A673 (cell line): ENCODE measurements around the gene CEP164. TPM values are rescaled to one million over a fixed set of nuclear protein-coding genes. Genes with fewer than 3 reads are reported as not detected.

ENCODE experiments used
- BruUV-seq: library from RNA; stranded (reverse); fragments of 400-500 nt; replicated peaks from 2 replicates; lab custom pipeline; 2021; lab: Mats Ljungman, UMichigan
- CTCF ChIA-PET: fragments of 300-600 bp; sonication (Branson Sonifier 250); formaldehyde crosslinking; loops from one replicate; lab custom pipeline; 2022; ENCODE audit warnings: antibody characterized with exemption; lab: Charles Lee
- POLR2A ChIA-PET: fragments of 300-600 bp; sonication (Branson Sonifier 250); formaldehyde crosslinking; loops from one replicate; lab custom pipeline; 2022; ENCODE audit warnings: antibody characterized with exemption; ENCODE audit not compliant: low non-redundant PET; lab: Charles Lee
- DNase-seq: peaks from one replicate; pipeline ENCODE4 v3.0.0-alpha.2; 2015; ENCODE audit warnings: low spot score
- H3K27ac ChIP-seq: fragments of 200-600 bp; sonication (generic); 2 replicates; pipeline ENCODE4 v1.5.1; 2016; ENCODE audit warnings: mixed run types, low read depth, mild to moderate bottlenecking, mixed read lengths, antibody characterized with exemption, low read length; ENCODE audit not compliant: poor library complexity, severe bottlenecking
- H3K27me3 ChIP-seq: fragments of 200-600 bp; sonication (generic); replicated peaks from 2 replicates; pipeline ENCODE4 v1.6.1; 2017; ENCODE audit warnings: mixed run types, low read depth, mild to moderate bottlenecking, mixed read lengths, antibody characterized with exemption, low read length; ENCODE audit not compliant: insufficient read depth, poor library complexity
- H3K36me3 ChIP-seq: fragments of 200-600 bp; sonication (generic); 2 replicates; pipeline ENCODE4 v1.6.1; 2016; ENCODE audit warnings: mixed run types, mild to moderate bottlenecking, mixed read lengths, antibody characterized with exemption, low read length; ENCODE audit not compliant: insufficient read depth, poor library complexity, severe bottlenecking
- H3K4me1 ChIP-seq: fragments of 200-600 bp; sonication (generic); 2 replicates; pipeline ENCODE4 v1.6.1; 2017; ENCODE audit warnings: mixed run types, mild to moderate bottlenecking, mixed read lengths, antibody characterized with exemption, low read length; ENCODE audit not compliant: insufficient read depth, poor library complexity, severe bottlenecking
- H3K4me3 ChIP-seq: fragments of 200-600 bp; sonication (generic); 2 replicates; pipeline ENCODE4 v1.5.1; 2016; ENCODE audit warnings: low read depth, mixed run types, mild to moderate bottlenecking, mixed read lengths, low read length; ENCODE audit not compliant: poor library complexity, severe bottlenecking
- H3K9me3 ChIP-seq: fragments of 200-600 bp; sonication (generic); 2 replicates; pipeline ENCODE4 v1.6.1; 2016; ENCODE audit warnings: mixed run types, low read depth, mild to moderate bottlenecking, mixed read lengths, antibody characterized with exemption, low read length; ENCODE audit not compliant: poor library complexity, severe bottlenecking
- EZH2 ChIP-seq: fragments of 200-600 bp; sonication (generic); IDR thresholded peaks from 2 replicates; pipeline ENCODE4 v1.6.1; 2017; ENCODE audit warnings: borderline replicate concordance, low read depth, mild to moderate bottlenecking, mixed read lengths, antibody characterized with exemption, low read length; ENCODE audit not compliant: poor library complexity, severe bottlenecking
- intact Hi-C: fragments of 100-400 bp; cut with micrococcal nuclease; formaldehyde crosslinking; loops from one replicate; pipeline ENCODE4 v1.10.0; 2022; ENCODE audit not compliant: unreplicated experiment
- total RNA-seq: library from RNA; stranded (reverse); gene quantifications from 2 replicates; pipeline ENCODE4 v1.2.3, GENCODE V29; 2021
- TF ChIP-seq, protein P1 (sequence below): fragments of 300-800, 200-600 bp; sonication (generic); conservative IDR thresholded peaks from 2 replicates; pipeline ENCODE4 v1.5.1; 2017; ENCODE audit warnings: low read depth, mild to moderate bottlenecking, antibody characterized with exemption, low read length, moderate library complexity, mixed read lengths

The CEP164 gene
- total RNA-seq, 1 experiment from 2014 or later: 39.4 TPM

DNA sequence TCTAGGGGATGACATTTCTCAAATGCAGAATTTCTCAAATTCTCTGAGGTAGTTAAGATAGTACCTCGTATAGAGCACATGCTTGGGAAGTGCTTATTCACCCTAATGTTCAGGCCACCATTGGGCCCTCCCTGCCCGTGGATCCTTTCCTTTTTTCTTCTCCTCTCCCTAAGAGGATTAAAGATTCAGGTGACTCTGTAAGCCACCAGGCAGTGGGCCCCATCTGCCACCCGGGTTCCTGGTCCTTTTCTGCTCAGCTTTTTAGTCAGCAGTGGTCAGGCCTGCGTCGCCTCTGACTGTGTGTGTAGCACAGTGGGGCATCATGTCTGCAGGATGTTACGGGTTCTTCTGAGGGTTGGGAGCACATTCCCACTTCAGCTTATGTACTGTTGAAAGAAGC, 7.2 kb downstream of the CEP164 start:
- Histone ChIP-seq H3K27me3 (no peaks in the 10 kb centered on the region), H3K4me1 (no peaks in the 10 kb centered on the region), H3K4me3 (no peak overlapping the region), H3K36me3 (no peaks in the 10 kb centered on the region), H3K27ac (no peak overlapping the region), H3K9me3 (no peaks in the 10 kb centered on the region)
- DNase-seq: no peak
- CTCF ChIA-PET: no interaction called here
- no peak for TF ChIP-seq EZH2
- TF ChIP-seq, protein P1, sequence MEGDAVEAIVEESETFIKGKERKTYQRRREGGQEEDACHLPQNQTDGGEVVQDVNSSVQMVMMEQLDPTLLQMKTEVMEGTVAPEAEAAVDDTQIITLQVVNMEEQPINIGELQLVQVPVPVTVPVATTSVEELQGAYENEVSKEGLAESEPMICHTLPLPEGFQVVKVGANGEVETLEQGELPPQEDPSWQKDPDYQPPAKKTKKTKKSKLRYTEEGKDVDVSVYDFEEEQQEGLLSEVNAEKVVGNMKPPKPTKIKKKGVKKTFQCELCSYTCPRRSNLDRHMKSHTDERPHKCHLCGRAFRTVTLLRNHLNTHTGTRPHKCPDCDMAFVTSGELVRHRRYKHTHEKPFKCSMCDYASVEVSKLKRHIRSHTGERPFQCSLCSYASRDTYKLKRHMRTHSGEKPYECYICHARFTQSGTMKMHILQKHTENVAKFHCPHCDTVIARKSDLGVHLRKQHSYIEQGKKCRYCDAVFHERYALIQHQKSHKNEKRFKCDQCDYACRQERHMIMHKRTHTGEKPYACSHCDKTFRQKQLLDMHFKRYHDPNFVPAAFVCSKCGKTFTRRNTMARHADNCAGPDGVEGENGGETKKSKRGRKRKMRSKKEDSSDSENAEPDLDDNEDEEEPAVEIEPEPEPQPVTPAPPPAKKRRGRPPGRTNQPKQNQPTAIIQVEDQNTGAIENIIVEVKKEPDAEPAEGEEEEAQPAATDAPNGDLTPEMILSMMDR: no peak
- intact Hi-C loops: no loop called here
- POLR2A ChIA-PET: no interaction called here
- BruUV-seq: no TSS peak

DNA sequence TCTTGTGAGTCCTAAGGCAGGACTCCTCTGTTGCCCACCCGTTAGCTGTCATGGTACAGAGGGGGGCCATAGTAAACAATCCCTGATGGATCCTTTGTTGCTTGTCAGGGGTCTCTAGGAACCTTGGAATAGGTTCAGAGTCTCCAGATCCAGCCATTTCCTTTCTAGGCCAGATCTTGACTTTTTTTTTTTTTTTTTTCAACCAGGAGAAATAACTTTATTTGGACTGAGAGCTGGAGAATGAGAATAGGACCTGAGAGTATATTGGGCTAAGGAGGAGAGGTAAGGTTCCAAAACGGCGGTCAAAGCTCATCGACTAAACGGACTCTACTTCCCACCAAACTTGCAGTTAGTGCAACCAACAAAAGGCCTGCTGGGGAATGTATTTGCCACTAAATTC, 7.7 kb downstream of the CEP164 start:
- DNase-seq: no peak
- H3K27me3 ChIP-seq: no peaks in the 10 kb centered on the region
- H3K27ac ChIP-seq: no peak overlapping the region
- no TSS peak for BruUV-seq
- H3K4me1 ChIP-seq: no peaks in the 10 kb centered on the region
- CTCF ChIA-PET: no interaction called here
- POLR2A ChIA-PET: interaction anchor here (0.6 kb wide), 2 partner anchors 52 to 1120 kb away, joined by 4 to 8 read pairs; no protein-coding TSS in a partner anchor
- H3K9me3 ChIP-seq: no peaks in the 10 kb centered on the region
- no peak for TF ChIP-seq EZH2
- TF ChIP-seq, protein P1: no peak
- H3K36me3 ChIP-seq: no peaks in the 10 kb centered on the region
- no peak overlapping the region for H3K4me3 ChIP-seq
- intact Hi-C loops: no loop called here

DNA sequence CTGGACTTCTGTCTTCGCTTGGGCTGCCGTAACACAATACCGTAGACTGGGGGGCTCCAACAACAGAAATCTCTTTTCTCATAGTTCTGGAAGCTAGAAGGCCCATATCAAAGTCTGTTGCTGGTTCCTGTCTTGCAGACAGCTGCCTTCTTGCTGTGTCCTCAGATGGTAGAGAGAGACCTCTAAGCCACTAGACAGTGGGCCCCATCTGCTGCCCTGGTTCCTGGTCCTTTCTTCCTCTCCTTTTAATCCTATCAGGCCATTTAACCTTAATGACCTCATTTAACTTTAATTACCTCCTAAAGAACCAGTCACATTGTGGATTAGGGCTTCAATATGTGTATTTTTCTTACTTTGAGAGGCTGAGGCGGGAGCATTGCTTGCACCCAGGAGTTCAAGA, 9.4 kb downstream of the CEP164 start:
- no peaks in the 10 kb centered on the region for H3K9me3 ChIP-seq
- H3K4me3 ChIP-seq: no peak overlapping the region
- TF ChIP-seq, protein P1: no peak
- no peak for TF ChIP-seq EZH2
- no TSS peak for BruUV-seq
- H3K4me1 ChIP-seq: no peaks in the 10 kb centered on the region
- ChIA-PET CTCF (no interaction called here), POLR2A (no interaction called here)
- intact Hi-C loops: no loop called here
- no peak overlapping the region for H3K27ac ChIP-seq
- no peaks in the 10 kb centered on the region for H3K27me3 ChIP-seq
- no peaks in the 10 kb centered on the region for H3K36me3 ChIP-seq
- no peak for DNase-seq
